ENCODE data around the gene RAC3. TPM values are rescaled to one million over a fixed set of nuclear protein-coding genes. Genes with fewer than 3 reads are reported as not detected.

RAC3 gene
- total RNA-seq, 2 experiments from 2014 or later = 15.1 to 24.4 TPM

DNA sequence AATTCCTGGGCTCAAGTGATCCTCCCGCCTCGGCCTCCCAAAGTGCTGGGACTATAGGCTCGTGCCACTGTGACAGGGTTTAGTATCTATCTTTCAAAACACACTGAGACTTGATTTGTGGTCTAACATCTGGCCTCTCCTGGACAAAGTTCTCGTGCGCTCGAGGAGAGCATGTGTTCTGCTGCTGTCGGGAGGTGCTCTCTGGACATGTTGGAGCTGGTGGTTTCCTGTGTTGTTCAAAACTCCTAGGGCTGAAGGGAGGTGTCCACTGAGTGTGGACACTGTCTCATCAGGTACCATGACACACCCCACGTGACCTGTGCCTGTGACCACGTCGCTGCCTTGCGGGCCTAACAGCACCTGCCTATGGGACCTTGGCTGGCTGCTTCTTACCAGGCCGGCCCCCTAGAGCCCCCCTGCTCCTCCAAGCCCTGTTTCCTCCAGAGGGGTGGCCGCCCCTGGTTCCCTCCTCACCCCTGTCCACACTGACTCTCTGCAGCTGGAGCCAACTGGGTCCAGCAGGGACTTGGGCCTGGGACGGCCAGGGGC is 14.5 kb downstream of the RAC3 start:
- no peak for DNase-seq (ENCODE audit: low spot score)
- H4K20me1 ChIP-seq (ENCODE audit: insufficient read depth, low read length) = no peaks in the 10 kb centered on the region
- H3K4me1 ChIP-seq (ENCODE audit: insufficient read depth, low read length, poor library complexity, severe bottlenecking) = peaks cover 10% of the 10 kb centered on the region
- intact Hi-C loops (cut with micrococcal nuclease; ENCODE audit: unreplicated experiment) = no loop called here
- H3K36me3 ChIP-seq (ENCODE audit: insufficient read depth, low read length) = no peaks in the 10 kb centered on the region
- no peaks in the 10 kb centered on the region for H3K9me3 ChIP-seq (ENCODE audit: low read length)
- no peaks in the 10 kb centered on the region for H3K9me2 ChIP-seq (ENCODE audit: insufficient read depth, low read length)
- H3K4me3 ChIP-seq (ENCODE audit: low read depth, low read length, poor library complexity, severe bottlenecking) = no peak overlapping the region
- ChIA-PET CTCF (ENCODE audit: unreplicated experiment) (no interaction called here), POLR2A (no interaction called here)
- no peak overlapping the region for H3K27ac ChIP-seq (ENCODE audit: low read depth, low read length, poor library complexity, severe bottlenecking)
- H2AFZ ChIP-seq (ENCODE audit: low read length) = no peak overlapping the region
- H3K79me2 ChIP-seq (ENCODE audit: insufficient read depth, low read depth, low read length) = no peaks in the 10 kb centered on the region
- no TSS peak for BruUV-seq (replicated peaks)
- TF ChIP-seq CTCF (conservative IDR thresholded peaks at IDR 0.05; ENCODE audit: low read length) (no peak), EZH2phosphoT487 (IDR thresholded peaks at IDR 0.05; ENCODE audit: borderline replicate concordance, low read depth, low read length) (no peak)
- H3K4me2 ChIP-seq (ENCODE audit: low read length) = no peak overlapping the region

DNA sequence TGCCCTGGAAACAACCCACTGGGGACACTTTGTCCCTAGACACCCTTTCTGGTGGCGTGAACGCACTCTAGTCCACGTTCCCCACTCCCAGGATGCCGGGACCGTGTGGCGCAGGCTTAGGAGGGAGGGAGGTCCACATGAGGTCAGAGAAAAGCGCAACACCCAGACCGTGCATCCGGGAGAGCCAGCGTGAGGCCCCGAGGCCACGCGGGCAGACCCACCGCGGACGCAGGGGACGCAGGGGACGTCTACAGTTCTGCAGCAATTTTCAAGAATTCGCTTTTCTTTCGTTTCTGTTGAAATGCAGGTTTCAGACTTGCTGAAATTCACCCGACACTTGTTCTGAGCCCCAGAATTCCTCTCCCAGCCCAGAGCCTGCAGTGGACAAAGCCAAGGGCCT is 15.4 kb downstream of the RAC3 start:
- no peak for TF ChIP-seq CTCF (conservative IDR thresholded peaks at IDR 0.05; ENCODE audit: low read length)
- no peak for TF ChIP-seq EZH2phosphoT487 (IDR thresholded peaks at IDR 0.05; ENCODE audit: borderline replicate concordance, low read depth, low read length)
- Histone ChIP-seq H3K9me2 (ENCODE audit: insufficient read depth, low read length) (no peaks in the 10 kb centered on the region), H3K4me3 (ENCODE audit: low read depth, low read length, poor library complexity, severe bottlenecking) (no peak overlapping the region), H4K20me1 (ENCODE audit: insufficient read depth, low read length) (no peaks in the 10 kb centered on the region), H3K4me1 (ENCODE audit: insufficient read depth, low read length, poor library complexity, severe bottlenecking) (peaks cover 11% of the 10 kb centered on the region), H3K4me2 (ENCODE audit: low read length) (no peak overlapping the region), H3K36me3 (ENCODE audit: insufficient read depth, low read length) (no peaks in the 10 kb centered on the region), H2AFZ (ENCODE audit: low read length) (no peak overlapping the region), H3K79me2 (ENCODE audit: insufficient read depth, low read depth, low read length) (no peaks in the 10 kb centered on the region), H3K9me3 (ENCODE audit: low read length) (no peaks in the 10 kb centered on the region), H3K27ac (ENCODE audit: low read depth, low read length, poor library complexity, severe bottlenecking) (no peak overlapping the region)
- no TSS peak for BruUV-seq (replicated peaks)
- ChIA-PET CTCF (ENCODE audit: unreplicated experiment) (no interaction called here), POLR2A (interaction anchor here (1.5 kb wide), 1 partner anchor 10 kb away, joined by 4 read pairs; the partner anchor contains the start of gene DCXR)
- DNase-seq (ENCODE audit: low spot score) = no peak
- intact Hi-C loops (cut with micrococcal nuclease; ENCODE audit: unreplicated experiment) = no loop called here

GRCh38 chr17:82047379-82047778 is 15.9 kb downstream of the RAC3 start:
- H3K27ac ChIP-seq (ENCODE audit: low read depth, low read length, poor library complexity, severe bottlenecking) = no peak overlapping the region
- no peak overlapping the region for H3K4me2 ChIP-seq (ENCODE audit: low read length)
- TF ChIP-seq CTCF (conservative IDR thresholded peaks at IDR 0.05; ENCODE audit: low read length) = no peak
- no peak for TF ChIP-seq EZH2phosphoT487 (IDR thresholded peaks at IDR 0.05; ENCODE audit: borderline replicate concordance, low read depth, low read length)
- H3K9me2 ChIP-seq (ENCODE audit: insufficient read depth, low read length) = no peaks in the 10 kb centered on the region
- no TSS peak for BruUV-seq (replicated peaks)
- ChIA-PET POLR2A (interaction anchor here (1.5 kb wide), 1 partner anchor 10 kb away, joined by 4 read pairs; the partner anchor contains the start of gene DCXR), CTCF (ENCODE audit: unreplicated experiment) (no interaction called here)
- H3K36me3 ChIP-seq (ENCODE audit: insufficient read depth, low read length) = no peaks in the 10 kb centered on the region
- H3K9me3 ChIP-seq (ENCODE audit: low read length) = no peaks in the 10 kb centered on the region
- no peak overlapping the region for H3K4me3 ChIP-seq (ENCODE audit: low read depth, low read length, poor library complexity, severe bottlenecking)
- H2AFZ ChIP-seq (ENCODE audit: low read length) = no peak overlapping the region
- no peaks in the 10 kb centered on the region for H4K20me1 ChIP-seq (ENCODE audit: insufficient read depth, low read length)
- H3K4me1 ChIP-seq (ENCODE audit: insufficient read depth, low read length, poor library complexity, severe bottlenecking) = peaks cover 12% of the 10 kb centered on the region
- no peak for DNase-seq (ENCODE audit: low spot score)
- peaks cover 3% of the 10 kb centered on the region; the same call in 1 of the 2 replicates for H3K79me2 ChIP-seq (ENCODE audit: insufficient read depth, low read depth, low read length)
- intact Hi-C loops (cut with micrococcal nuclease; ENCODE audit: unreplicated experiment) = no loop called here

Data from OCI-LY7 (cell line).